ENCODE results near the gene GEMIN7. TPM values are rescaled to one million over a fixed set of nuclear protein-coding genes. Genes with fewer than 3 reads are reported as not detected.

GEMIN7 gene
- total RNA-seq, 1 donor from 2014 or later = 16.7 TPM

Small RNA genes lying within 50 kb of the gene (small RNA-seq; reads per million reads assigned to genes)
- gene RNU6-611P = not detected

Other genes with a start within 250 kb of the GEMIN7 start
- gene NECTIN2, start 233.0 kb upstream of the GEMIN7 start, total RNA-seq = 31.8 TPM
- 22.4 TPM for gene TOMM40, start 188.0 kb upstream of the GEMIN7 start, total RNA-seq
- 93.9 TPM for gene APOE, start 173.5 kb upstream of the GEMIN7 start, total RNA-seq
- gene APOC1, start 164.7 kb upstream of the GEMIN7 start, total RNA-seq = 5.7 TPM
- not detected for gene APOC4, start 137.0 kb upstream of the GEMIN7 start, total RNA-seq
- not detected for gene APOC2, start 133.2 kb upstream of the GEMIN7 start, total RNA-seq
- 40.7 TPM for gene CLPTM1, start 123.9 kb upstream of the GEMIN7 start, total RNA-seq
- gene RELB, start 77.8 kb upstream of the GEMIN7 start, total RNA-seq = 7.8 TPM
- gene CLASRP, start 40.2 kb upstream of the GEMIN7 start, total RNA-seq = 7.8 TPM
- gene ZNF296, start 2.8 kb upstream of the GEMIN7 start, total RNA-seq = not detected
- 16.2 TPM for gene PPP1R37, start 13.9 kb downstream of the GEMIN7 start, total RNA-seq
- gene NKPD1, start 81.7 kb downstream of the GEMIN7 start, total RNA-seq = not detected
- gene TRAPPC6A, start 99.0 kb downstream of the GEMIN7 start, total RNA-seq = 15.1 TPM
- 4.2 TPM for gene BLOC1S3, start 99.5 kb downstream of the GEMIN7 start, total RNA-seq
- 2.1 TPM for gene EXOC3L2, start 166.1 kb downstream of the GEMIN7 start, total RNA-seq
- 15.7 TPM for gene MARK4, start 172.0 kb downstream of the GEMIN7 start, total RNA-seq
- 3,746 TPM for gene CKM, start 243.6 kb downstream of the GEMIN7 start, total RNA-seq

All from skeletal muscle tissue (tissue), 2 donors.